ENCODE data around the gene PTPRH.

PTPRH gene

GRCh38 chr19:55208880-55209692 lies at the start of gene PTPRH:
Gene PTPRH (minus strand): TSS chr19:55209501. CDS start chr19:55209433, 68 bp downstream.
- DNase-seq: no peak
- no peak for ATAC-seq

GRCh38 chr19:55258476-55258827 lies 49.2 kb upstream of the PTPRH start:
- ATAC-seq: peak; percentile 3

GRCh38 chr19:55257461-55258420 lies 48.4 kb upstream of the PTPRH start:
- DNase-seq (peak; percentile 47), ATAC-seq (no peak)

More at GRCh38 chr19:55258476-55258827, 49.2 kb upstream of the PTPRH start:
- DNase-seq: peak; percentile 66

GRCh38 chr19:55256562-55257460 lies 47.5 kb upstream of the PTPRH start:
- DNase-seq (peak; percentile 31), ATAC-seq (no peak)

GRCh38 chr19:55255618-55256423 lies 46.5 kb upstream of the PTPRH start:
- DNase-seq: peak; percentile 76
- peak; percentile 24 for ATAC-seq

- no peak for DNase-seq
Measured at GRCh38 chr19:55254625-55254977, 45.3 kb upstream of the PTPRH start.

GRCh38 chr19:55253842-55254624 lies 44.7 kb upstream of the PTPRH start:
- ATAC-seq (peak; percentile 10), DNase-seq (peak; percentile 59)

More at GRCh38 chr19:55254625-55254977, 45.3 kb upstream of the PTPRH start:
- no peak for ATAC-seq

- ATAC-seq (no peak), DNase-seq (peak; percentile 24)
Measured at GRCh38 chr19:55252760-55253663, 43.7 kb upstream of the PTPRH start.

GRCh38 chr19:55251341-55252081 lies 42.2 kb upstream of the PTPRH start:
- DNase-seq (peak; percentile 62), ATAC-seq (peak; percentile 44)

- no peak for ATAC-seq
- no peak for DNase-seq
Measured at GRCh38 chr19:55250262-55251036, 41.1 kb upstream of the PTPRH start.

GRCh38 chr19:55249841-55250240 lies 40.5 kb upstream of the PTPRH start:
- no peak for DNase-seq
- no peak for ATAC-seq

- no peak for DNase-seq
- no peak for ATAC-seq
Measured at GRCh38 chr19:55248704-55249103, 39.4 kb upstream of the PTPRH start.

- DNase-seq (no peak), ATAC-seq (no peak)
Measured at GRCh38 chr19:55248166-55248675, 38.9 kb upstream of the PTPRH start.

- ATAC-seq: no peak
- DNase-seq: no peak
Measured at GRCh38 chr19:55247621-55248099, 38.4 kb upstream of the PTPRH start.

GRCh38 chr19:55246462-55247451 lies 37.5 kb upstream of the PTPRH start:
- no peak for DNase-seq
- ATAC-seq: no peak
